ENCODE measurements around the gene USP2.

DNA sequence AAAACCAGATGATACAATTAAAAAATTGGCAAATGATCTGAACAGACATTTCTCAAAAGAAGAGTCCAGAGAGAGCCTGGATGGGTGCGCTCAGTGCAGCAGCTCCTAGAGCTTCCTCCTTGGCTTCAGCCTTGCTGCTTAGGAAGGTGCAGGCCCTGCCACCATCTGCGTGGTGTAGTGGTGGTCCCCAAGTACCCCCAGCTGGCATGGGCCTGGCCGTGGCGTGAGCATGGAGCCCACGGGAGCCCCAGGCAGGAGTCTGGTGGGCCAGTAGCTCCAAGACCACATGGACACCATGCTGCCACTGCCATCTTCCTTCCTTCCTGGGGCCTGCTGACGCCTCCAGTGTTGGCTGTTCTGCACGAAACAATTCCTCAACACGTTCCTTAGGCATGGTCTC lies 21.0 kb upstream of the USP2 start:
- TF ChIP-seq, protein P1, sequence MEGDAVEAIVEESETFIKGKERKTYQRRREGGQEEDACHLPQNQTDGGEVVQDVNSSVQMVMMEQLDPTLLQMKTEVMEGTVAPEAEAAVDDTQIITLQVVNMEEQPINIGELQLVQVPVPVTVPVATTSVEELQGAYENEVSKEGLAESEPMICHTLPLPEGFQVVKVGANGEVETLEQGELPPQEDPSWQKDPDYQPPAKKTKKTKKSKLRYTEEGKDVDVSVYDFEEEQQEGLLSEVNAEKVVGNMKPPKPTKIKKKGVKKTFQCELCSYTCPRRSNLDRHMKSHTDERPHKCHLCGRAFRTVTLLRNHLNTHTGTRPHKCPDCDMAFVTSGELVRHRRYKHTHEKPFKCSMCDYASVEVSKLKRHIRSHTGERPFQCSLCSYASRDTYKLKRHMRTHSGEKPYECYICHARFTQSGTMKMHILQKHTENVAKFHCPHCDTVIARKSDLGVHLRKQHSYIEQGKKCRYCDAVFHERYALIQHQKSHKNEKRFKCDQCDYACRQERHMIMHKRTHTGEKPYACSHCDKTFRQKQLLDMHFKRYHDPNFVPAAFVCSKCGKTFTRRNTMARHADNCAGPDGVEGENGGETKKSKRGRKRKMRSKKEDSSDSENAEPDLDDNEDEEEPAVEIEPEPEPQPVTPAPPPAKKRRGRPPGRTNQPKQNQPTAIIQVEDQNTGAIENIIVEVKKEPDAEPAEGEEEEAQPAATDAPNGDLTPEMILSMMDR (IDR thresholded peaks at IDR 0.05): no peak
- TF ChIP-seq, protein P2, sequence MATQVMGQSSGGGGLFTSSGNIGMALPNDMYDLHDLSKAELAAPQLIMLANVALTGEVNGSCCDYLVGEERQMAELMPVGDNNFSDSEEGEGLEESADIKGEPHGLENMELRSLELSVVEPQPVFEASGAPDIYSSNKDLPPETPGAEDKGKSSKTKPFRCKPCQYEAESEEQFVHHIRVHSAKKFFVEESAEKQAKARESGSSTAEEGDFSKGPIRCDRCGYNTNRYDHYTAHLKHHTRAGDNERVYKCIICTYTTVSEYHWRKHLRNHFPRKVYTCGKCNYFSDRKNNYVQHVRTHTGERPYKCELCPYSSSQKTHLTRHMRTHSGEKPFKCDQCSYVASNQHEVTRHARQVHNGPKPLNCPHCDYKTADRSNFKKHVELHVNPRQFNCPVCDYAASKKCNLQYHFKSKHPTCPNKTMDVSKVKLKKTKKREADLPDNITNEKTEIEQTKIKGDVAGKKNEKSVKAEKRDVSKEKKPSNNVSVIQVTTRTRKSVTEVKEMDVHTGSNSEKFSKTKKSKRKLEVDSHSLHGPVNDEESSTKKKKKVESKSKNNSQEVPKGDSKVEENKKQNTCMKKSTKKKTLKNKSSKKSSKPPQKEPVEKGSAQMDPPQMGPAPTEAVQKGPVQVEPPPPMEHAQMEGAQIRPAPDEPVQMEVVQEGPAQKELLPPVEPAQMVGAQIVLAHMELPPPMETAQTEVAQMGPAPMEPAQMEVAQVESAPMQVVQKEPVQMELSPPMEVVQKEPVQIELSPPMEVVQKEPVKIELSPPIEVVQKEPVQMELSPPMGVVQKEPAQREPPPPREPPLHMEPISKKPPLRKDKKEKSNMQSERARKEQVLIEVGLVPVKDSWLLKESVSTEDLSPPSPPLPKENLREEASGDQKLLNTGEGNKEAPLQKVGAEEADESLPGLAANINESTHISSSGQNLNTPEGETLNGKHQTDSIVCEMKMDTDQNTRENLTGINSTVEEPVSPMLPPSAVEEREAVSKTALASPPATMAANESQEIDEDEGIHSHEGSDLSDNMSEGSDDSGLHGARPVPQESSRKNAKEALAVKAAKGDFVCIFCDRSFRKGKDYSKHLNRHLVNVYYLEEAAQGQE (IDR thresholded peaks at IDR 0.05; ENCODE audit: insufficient read depth in 1 of 2, low read depth in 2 of 2, low read length in 1 of 2): no peak
- no peak for TF ChIP-seq SIN3A (IDR thresholded peaks at IDR 0.05; ENCODE audit: borderline replicate concordance, insufficient read depth, low read depth, low read length)

Data from Panc1 (cell line).